Bone marrow (tissue), 2 donors: ENCODE results near the gene KRT74.

ENCODE experiments used
- DNase-seq, 2 donors: peaks; one replicate each; lab custom pipeline; 2025; lab: John Stamatoyannopoulos, UW

KRT74 gene

DNA sequence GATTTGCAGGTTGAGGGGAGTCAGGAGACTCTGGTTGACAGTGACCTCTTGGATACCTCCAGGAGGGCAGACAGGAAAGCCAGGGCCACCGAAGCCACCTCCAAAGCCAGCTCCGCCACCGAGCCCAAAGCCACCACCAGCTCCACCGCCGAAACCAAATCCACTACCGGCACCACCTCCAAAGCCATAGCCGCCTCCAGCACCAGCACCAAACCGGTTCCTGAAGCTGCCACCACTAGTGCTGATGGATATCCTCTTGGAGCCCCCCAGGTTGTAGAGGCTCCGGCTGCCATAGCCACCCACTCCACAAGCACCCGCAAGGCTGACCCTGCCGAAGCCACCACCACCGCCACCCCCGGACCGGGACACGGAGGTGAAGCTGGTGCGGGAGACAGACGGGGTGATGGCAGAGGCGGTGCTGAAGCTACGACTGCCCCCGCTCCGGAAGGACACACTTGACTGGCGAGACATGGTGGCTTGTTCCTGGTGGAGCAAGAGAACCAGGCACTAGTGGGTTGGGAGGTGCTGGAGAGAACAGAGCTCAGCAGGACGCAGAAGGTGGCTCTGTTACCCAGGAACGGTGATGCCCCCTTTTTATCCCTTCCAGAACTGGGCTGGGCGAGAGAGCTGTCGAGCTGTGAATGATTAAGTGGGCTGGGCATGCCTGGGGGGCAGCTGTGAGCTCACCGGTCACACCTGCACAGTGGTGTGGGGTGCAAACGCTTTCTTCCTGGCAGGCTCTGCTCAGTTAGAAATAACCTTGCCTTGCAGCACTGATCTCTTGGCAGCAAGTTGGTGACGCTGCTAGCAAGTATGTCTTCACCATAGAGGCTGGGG lies 53.6 kb downstream of the KRT74 start, which contains the start of gene KRT5:
TSS of gene KRT5 (minus strand) at position 569 of the 837 bp plus-strand sequence. CDS start at position 471, 98 bp downstream.
- no peak for DNase-seq

DNA sequence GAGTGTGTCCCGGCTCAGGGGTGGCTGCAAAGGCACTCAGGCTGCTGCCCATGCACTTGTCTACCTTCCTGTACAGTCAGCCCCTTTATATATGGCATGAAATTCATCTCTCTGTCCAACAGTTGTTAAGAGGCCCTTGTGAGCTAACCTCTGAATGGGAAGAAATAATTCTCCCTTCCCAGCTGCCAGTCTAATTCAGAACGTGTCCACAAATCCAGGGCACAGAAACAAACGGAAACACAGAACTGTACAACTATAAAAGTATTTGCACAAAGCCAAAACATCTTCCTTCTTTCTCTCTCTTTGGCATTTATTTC lies 54.3 kb downstream of the KRT74 start:
- no peak for DNase-seq

DNA sequence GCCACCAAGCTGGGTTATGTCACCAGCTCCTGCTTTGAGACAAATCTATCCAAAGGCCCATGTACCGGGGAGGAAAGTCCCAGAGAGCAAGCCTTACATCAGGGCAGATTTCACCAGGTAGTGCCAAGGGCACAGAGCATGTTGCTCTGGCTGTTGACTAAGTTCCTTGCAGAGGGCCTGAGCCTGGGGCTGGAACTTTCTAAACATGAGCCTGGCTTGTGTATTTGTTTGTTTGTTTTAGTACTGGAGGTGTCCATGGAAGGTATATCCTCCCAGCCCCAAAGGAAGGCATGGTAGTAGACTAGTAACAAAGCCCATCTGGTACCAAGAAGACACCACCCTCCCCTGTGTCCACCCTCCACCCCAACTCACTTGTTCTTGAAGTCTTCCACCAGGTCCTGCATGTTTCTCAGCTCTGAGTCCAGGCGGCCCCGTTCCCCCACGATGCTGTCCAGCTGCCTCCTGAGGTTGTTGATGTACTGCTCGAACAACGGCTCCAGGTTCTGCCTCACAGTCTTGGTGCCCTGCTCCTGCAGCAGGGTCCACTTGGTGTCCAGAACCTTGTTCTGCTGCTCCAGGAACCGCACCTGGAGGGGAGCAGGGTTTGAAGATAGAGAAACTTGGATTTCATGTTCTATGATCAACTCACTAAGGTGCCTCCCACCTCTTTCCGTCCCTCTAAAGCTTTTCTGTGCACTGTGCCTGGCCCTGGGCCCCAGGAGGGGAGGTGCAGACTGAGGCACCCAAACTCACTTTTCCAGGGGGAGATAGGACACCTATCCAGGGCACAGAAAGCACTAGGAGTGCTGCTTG lies 54.9 kb downstream of the KRT74 start:
- DNase-seq: no peak

DNA sequence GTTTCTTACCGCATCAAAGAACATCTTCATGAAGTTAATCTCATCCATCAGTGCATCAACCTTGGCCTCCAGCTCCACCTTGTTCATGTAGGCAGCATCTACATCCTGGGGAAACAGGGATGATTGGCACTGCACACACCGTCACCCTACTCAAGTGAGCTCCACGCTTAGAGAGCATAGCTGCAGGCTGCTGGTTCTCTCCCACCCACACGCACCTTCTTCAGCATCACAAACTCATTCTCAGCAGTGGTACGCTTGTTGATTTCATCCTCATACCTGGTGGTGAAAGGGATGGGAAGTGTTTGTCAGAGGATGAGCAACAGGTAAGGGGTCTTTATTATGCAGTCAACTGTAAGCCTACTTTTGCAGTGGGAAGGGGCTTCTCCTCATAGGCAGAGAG lies 55.8 kb downstream of the KRT74 start:
- DNase-seq: no peak

DNA sequence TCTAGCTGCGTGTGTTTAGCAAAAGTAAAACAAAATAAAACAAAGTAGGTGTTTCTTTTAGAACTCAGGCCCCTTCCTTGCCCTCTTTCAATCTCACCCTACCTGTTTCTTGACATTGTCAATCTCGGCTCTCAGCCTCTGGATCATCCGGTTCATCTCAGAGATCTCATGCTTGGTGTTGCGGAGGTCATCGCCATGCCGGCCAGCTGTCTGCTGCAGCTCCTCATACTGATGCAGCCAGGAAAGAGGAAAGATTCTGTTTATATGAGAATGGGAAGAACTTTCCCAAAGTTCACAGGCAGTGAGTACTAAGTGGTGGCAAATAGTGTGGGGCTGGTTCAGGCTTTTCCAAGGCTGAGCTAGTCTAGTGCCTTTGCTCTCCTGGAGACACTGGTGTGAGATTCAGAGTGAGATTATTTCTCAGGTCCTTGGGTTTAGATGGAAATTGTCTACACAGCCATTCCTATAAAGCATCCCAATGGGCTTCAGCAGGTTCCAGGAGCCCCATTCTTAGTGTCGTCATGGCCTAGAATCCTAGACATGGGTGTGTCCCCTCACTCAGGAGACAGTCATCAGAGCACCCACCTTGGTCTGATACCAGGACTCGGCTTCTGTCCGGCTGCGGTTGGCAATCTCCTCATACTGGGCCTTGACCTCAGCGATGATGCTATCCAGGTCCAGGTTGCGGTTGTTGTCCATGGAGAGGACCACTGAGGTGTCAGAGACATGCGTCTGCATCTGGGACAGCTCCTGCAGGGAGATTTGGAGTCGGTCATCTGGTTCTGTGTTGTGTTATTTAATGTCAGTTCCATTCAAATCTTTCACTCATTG lies 56.4 kb downstream of the KRT74 start:
- no peak for DNase-seq

DNA sequence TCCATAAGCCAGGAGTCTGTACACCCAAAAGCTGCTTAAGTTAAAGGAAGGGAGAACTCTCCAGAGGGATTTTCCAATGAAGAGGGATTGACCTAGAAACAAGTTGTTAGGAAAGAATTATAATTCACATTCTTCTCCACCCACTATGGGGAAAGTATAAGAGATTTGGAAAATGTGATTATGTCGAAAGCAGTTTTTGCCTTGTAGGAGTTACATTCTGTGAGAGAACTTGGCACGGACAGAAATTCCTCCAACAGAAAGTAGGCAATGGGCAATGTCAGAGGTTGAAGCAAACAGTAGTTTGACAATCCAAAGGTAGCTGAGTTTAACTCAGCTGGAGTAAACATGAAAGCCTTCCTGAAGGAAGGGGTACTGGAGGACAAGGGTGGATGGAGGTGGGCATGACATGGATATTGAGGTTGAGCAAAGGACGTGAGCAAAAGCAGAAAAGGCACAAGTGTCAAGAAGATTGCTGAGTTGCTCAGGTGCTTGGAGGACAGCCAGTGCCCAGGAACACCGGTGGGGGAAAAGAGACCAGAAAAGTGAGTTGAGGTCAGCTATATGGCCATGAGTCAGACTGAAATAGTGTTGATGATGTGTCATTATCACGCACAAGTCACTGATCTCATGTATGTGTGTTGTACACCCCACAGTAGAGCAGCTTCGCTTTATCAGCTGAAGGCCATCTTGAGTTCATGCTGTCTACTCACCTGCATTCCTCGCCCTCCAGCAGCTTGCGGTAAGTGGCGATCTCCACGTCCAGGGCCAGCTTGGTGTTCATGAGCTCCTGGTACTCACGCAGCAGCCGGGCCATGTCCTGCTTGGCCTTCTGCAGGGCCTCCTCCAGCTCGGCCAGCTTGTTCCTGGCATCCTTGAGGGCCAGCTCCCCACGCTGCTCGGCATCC lies 57.5 kb downstream of the KRT74 start:
- DNase-seq: no peak
